SW 1271 (cell line): Measurements from ENCODE around the gene USP28.

Experiments used
- DNase-seq, 2 experiments: peaks; one replicate each; lab custom pipeline; 2025; lab: John Stamatoyannopoulos, UW

Gene USP28

DNA sequence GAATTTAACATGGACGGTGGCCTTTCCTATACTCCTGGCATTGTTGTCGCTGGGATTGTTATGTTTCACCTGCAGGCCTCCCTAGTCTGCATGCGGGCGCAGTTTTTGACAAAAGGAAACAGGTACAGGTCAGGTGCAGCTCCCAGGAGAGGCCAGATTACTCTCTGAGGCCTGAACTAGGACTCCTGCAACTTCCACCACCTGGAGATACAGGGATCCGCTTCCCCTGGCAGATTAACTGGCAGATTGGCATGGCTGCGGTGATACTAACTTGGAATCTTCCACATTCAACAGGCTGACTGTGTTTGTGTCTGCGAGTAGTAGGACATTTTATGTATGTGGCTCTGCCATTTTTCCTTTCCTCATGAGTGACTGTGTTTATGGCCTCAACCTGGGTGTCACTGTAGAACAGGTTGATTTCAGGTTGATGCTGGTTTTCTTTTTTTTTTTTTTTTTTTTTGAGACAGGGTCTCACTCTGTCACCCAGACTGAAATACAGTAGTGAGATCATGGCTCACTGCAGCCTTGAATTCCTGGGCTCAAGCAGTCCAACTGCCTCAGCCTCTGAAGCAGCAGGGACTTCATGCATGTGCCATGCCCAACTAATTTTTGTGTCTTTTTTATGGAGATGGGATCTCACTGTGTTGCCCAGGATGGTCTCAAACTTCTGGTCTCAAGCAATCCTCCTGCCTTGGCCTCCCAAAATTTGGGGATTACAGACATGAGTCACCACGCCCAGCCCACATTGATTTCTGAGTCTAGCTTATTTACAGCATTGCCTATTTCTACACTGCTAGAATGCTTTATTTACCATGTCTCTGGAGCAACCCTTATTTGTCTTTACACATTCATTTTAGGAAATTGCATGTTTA is 1.7 kb upstream of the USP28 start:
- DNase-seq, result no peak

DNA sequence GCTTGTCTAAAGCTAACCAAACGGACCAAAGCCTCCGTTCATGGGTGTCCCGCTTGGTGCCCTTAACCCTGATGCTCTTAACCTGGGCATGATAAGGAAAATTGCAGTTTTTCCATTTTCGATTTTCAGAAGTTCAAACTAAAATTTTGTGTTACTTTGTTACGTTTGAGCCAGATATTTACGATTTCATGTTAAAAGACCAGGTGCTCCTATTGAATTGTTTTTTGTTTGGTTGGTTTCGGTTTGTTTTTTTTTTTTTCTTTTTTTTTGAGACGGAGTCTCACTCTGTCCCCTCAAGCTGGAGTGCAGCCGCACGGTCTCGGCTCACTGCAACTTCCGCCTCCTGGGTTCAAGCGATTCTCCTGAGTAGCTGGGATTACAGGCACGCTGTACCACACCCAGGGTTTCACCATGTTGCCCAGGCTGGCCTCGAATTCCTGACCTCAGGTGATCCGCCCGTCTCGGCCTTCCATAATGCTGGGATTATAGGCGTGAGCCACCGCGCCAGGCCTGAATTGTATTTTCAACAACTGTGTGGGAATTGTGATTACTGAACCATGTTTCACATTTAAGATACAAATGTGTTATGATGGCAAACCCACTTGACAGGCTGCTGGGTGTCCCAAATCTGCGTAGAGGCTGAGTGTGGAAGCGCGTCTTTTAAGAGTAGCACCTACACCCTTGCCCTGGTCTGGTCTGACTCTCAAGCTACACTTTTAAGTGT is 864 bp upstream of the USP28 start:
- DNase-seq, result no peak

DNA sequence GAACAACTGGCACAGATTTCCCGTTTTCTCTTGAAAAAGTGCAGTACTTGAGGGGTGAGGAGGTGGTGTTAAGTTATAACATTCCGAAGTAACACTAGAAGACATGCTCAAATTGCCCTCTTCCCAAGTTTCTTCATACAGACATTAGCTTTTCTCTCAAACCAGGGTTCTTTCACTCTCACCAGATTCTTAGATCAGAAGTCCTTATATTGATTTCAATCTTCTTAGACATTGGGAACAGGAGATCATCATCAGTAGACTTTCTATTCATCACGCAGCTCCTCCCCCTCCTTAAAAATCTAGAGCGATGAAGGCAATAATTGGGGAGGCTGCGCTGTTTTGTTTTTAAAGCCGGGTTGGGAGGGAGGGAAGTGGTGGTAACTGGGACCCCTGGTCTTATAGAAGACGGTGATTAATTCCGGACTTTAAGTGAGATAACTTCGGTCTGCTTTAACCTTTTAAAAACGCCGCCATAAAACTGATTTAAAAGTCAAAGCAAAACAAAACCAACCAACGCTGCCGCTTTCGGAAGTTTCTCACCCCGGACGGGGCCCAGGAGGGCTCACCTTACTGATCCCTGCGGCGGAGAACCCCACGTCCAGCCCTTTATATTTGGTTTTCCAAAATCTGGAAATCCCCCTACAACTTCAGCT is 665 bp downstream of the USP28 start:
- DNase-seq, result peak in 1 of 2 experiments; percentile 11

DNA sequence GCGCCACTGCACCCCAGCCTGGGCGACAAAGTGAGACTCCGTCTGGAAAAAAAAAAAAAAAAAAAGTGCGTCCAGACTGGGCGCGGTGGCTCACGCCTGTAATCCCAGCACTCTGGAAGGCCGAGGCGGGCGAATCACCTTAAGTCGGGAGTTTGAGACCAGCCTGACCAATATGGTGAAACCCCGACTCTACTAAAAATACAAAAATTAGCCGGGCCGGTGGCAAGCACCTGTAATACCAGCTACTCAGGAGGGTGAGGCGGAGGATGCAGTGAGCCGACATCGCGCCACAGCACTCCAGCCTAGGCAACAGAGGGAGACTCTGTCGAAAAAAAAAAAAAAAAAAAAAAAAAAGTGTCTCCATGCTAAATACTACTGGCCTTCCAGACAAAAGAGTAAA is 1.3 kb downstream of the USP28 start:
- no peak for DNase-seq

DNA sequence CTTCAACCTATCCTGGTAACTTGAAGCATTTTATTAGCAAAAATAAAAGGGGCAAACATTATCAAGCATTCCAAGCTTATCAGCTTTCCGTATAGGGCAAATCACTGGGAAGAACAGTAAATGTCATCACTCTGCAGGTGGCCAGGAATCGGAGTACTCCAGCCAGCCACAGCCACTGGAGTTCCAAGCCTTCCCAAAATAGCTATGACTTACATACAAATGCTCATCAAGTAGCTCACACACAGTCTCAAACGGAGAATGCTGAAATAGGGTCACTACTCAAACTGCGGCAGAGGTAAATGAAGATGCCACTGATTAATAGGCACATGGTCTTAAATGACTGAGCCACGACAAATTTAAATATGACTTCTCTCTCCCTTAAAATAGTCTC is 2.1 kb downstream of the USP28 start:
- DNase-seq, result no peak

DNA sequence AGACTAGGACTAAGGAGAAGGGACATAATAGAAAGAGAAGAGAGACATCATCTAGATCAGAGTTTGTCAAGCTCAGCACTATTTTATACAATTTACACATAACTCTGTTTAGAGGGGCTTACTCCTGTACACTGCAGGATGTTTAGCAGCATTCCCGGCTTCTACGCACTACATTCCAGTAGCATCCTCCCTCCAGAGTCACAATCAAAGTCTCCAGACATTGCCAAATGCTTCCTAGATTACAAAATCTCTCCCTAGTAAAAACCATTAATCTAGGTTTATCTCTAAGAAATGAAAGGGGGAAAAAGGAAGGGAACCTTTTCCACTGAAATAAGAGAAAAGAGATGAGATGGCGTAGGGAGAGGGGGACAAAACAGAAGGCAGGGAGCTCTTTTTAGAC is 4.0 kb downstream of the USP28 start:
- DNase-seq, result no peak

DNA sequence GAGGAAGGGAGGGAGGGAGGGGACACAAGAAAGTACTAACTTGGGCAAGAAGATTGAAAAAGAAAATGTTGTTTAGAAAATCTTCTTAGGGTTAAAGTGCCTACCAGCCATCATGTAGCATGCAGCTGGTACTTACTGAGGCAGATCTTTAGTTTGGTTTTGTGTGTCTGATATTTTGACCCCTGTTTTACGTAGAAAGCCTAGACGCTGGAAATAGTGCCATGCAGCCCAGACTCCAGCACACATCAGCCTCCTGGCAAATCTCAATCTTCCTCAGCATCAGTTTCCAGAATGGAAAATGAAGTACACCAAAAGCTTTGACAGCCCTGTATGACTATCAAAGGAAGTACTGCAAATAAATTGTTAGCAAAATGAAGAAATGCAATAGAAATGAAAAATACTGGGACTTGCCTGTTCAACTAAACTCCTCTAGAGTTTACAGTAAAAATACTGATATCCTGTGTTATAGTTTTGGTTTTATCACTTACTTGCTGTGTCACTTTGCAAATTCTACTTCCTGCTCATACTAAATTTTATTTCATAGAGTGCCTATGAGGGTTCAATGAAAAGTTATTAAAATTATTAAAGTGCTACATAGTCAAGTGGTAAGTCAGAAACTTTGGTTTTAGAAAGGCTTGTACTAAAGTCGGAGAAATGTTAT is 7.4 kb downstream of the USP28 start:
- DNase-seq, result no peak

DNA sequence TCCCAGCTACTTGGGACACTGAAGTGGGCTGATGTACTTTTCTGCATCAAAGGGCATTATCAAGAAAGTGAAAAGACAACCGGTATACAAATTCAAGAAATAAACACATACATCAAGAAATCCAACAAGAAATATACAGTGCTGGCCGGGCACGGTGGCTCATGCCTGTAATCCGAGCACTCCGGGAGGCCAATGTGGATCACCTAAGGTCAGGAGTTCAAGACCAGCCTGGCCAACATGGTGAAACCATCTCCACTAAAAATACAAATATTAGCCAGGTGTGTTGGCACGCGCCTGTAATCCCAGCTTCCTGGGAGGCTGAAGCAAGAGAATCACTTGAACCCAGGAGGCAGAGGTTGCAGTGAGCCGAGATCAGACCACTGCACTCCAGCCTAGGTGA is 9.5 kb downstream of the USP28 start:
- DNase-seq, result no peak

DNA sequence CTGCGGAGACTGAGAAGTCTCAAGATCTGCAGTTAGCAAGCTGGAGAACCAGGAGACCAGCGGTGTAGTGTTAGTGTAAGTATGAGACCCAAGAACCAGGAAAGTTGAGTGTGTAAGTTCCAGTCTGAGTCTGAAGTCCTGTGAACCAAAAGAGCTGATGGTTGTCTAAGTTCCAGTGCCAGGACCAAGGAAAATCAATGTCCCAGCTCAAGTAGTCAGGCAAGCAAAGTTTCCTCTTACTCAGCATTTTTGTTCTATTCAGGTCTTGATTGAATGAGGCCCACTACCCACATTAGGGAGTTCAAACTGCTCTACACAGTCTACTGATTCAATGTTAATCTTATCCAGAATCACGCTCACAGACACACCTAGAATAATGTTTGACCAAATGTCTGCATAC is 11.0 kb downstream of the USP28 start:
- no peak for DNase-seq

DNA sequence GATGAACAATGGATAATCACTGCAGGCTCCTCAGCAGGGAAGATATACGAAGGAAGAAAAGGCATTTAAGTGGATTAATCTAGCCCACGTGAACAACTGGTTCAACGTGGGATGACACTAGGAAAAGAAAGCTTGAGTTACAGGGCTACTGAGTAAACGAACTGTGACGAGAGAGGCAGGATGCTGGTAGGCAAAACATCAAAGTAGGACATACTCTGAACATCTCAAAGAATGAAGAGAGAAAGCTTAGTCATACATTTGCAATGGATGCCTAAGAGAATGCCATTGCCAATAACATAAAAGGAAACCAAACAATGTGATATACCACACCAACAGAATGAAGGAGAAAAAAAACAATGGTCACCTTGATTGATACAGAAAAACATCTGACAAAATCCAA is 12.9 kb downstream of the USP28 start:
- no peak for DNase-seq

DNA sequence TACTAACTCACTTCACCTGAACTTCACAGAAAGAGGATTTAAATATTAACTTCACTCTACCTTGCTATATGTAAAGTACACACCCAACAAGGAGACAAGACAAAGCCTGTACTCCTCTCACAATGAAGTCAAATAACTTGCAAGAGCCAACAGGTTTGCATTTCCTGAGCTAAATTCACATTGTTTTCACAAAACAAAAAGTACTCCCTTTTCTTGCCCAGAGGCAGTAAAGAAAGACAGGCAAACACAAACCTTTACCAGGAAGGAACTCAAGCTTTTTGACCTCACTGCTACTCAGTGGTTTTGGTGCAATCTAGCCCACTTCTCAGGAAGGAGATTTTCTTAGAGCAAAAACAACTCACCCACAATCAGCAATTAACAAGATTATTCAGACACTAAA is 15.7 kb downstream of the USP28 start:
- no peak for DNase-seq

DNA sequence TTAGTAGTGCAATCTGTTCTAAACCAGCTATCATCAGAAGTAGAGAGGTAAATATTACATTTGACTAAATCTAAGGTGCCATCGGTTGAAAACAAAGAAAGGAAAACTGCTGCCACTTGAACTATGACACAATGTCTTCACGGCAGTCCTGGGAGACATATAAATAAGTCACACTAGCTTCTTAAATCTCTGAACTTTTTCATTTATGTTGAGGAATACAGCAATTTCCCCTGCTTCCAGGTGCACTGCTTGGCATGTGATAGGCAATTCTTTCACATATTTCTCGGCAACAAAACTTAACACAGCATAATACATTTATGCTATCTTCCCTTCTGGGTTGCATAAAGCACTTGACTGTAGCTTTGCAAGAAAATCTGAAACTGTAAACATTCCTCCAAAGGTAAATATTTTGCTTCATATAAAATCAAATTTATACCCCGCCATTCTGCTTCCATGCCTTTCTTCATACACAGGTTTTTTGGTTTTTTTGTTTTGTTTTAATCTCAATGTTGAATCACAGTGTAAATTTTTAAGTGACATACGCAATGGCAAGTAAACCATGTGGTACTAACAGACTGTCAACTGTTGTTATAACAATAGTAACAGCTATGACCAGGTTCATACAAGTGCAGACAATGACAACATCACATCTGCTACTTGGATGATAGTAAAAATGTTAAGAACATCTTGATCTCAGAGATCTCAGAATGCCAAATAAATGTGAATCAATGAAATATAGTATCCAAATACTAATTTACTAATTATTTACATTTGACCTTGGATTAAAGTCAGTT is 18.2 kb downstream of the USP28 start:
- DNase-seq, result no peak

DNA sequence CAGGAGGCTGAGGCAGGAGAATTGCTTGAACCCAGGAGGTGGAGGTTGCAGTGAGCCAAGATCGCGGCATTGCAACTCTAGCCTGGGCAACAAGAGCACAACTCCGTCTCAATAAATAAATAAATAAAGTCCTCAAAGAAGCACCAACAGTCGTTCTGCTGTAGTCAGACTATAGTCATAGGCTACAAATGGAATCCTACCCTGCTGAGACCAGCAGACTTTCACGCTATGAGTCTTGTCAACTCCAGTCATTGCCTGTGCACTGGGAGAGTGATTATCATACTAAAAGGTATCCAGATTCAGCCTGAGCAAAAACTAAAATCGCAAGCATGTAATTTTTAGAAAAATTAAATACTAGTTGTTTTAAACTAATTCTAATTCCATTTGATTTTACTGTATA is 19.6 kb downstream of the USP28 start:
- DNase-seq, result no peak

DNA sequence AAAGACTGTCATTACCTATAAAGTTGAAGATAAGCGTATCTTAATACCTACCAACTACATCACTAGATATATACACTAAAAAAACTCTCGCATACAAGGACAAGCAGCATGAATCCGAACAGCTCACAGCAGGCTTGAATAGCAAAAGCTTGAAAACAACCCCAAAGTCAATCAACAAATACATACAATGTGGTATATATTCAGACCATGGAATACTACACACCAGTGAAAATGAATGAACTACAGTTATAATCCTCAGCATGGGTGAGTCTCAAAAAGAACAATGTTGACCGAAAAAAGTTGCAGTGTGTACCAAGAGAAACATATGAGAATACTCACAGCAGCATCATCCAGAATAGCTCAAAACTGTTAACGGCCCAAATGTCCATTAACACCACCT is 25.2 kb downstream of the USP28 start:
- no peak for DNase-seq

DNA sequence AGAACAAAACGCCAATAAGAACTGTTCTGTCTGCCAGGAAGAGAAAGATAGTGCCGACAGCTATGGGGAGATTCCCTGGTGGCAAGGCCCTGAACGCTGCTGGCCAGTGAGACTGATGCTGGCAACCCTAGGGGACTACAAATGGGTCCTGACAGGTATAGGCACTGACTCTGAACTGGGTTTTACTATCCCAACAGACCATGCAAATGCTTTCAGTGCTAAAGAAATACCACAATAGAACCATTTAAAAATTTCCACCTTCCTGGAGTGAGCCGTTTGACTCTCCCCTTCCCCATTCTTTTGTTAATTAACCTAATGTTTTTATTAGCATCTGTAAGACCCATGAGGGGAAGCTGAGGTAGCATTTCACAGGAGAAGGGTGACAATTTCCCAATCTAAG is 25.7 kb downstream of the USP28 start:
- DNase-seq, result no peak

DNA sequence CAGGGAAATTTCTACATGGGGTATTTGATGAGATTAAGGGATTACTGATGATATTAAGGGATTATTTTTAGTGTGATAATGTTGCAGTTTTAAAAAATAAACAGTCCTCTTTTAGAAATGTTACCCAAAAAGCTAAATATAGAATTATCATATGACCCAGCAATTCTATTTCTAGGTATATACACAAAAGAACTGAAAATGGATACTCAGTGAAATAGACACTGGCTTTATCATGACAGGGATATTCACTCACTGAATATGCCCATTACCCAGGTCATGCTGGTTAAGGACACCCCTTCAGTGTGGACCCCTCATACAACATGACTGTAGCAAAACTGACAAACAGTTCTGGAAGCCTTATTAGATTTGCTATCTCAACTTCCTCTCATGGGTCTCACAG is 27.8 kb downstream of the USP28 start:
- DNase-seq, result no peak

DNA sequence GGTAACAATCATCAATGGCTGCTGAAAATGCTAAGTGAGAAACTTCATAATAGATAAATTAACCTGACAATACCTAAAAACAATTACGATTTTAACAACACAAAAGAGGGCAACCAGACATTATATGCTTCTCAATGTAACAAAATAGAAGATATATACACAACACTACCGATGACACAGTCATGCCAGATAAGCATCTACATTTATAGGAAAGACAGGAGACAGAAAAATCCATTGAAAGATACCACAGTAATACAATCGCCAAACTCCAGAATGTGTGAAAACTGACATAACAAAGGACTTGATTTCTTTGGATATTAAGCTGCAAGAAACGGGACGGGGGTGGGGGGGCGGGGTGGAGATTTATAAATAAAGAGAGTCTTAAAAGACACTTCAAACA is 28.3 kb downstream of the USP28 start:
- DNase-seq, result no peak

DNA sequence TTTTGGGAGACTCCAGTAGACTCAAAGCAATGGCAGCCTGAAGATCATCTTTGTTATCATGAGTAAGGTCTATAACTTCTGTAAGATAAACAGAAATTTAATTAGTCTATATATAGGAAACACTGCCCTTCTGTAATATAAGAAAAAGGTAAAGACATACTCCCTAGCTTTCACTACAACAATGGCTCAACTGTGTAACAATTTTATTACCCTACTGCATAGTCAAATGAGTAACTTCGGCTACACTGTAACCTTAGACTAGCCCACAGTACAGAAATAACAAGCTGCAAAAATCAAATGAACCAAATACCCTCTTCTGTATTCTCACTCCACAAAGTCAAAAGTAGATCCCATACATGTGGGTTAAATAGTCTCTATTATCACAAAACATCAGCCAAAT is 33.7 kb downstream of the USP28 start:
- no peak for DNase-seq

DNA sequence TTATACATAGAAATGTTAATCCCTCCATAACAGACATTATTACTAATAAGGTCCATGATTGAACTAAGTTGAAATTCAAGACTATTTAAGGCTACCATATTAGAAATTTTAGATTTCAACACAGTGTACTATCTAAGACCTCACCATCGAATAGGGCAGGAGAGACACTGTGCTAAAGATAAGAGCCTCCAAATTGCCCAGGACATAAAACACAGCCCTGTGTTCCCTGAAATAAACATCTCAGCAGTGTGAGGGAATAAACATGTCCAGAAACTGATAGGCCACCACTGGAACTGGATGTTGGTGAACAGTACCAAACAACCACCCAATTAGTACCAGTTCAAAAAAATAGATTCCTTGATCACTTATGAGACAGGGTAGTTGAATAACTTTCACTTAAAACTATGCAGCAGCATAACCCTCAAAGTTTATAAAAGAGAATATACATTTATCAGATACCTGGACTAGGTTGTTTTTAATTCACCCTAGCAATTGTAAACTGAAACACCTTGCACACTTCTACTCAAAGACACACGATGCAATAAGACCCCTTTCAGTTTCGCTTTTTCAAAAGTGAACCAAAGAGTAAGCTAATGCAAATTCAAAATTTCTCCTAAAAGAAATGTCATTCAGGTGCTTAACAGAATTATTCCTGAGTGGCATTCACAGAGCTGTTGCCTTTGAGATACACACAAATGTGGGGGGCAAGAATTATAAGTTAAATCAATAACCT is 34.3 kb downstream of the USP28 start:
- DNase-seq, result no peak

DNA sequence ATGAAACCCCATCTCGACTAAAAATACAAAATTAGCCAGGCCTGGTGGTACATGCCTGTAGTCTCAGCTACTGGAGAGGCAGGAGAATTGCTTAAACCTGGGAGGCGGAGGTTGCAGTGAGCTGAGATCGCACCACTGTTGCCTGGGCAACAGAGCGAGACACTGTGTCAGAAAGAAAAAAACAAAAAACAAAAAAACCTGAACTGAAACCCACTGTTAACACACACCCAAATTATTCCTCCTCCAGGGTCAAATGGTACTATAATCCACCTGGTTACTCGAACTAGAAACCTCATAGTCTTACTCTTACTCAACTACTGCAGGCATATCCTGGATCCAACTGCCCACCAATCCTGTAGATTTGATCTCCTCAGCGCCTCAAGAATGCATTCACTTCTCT is 35.5 kb downstream of the USP28 start:
- DNase-seq, result no peak

DNA sequence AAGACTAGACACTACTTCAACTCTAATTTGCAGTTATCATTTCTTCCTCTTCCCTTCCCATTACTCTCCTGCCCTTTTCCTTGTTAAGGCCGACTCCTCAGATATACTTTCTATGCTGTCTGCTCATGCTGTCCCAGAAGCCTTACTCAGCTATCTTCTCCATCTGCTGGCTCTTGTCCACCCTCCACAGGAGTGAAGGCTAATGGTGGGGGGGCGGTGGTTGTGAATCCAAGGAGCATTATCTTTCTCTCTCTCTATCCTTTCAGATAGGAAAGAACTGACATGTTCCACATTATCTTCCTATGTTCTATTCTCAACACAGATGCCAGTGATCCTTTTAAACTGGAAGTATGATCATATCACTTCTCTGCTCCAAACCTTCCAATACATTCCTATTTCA is 37.4 kb downstream of the USP28 start:
- no peak for DNase-seq
